OCI-M2 (cell line): ENCODE results near the gene GNB1L.
"Not testable (repeated sequence)": the region's sequence is repeated elsewhere in the genome, so short reads cannot be mapped to it uniquely, and the experiment has no call there.

Experiments
- DNase-seq: peaks from one replicate; lab custom pipeline; 2025; ENCODE audit not compliant: unreplicated experiment; lab: John Stamatoyannopoulos, UW

The GNB1L gene

DNA sequence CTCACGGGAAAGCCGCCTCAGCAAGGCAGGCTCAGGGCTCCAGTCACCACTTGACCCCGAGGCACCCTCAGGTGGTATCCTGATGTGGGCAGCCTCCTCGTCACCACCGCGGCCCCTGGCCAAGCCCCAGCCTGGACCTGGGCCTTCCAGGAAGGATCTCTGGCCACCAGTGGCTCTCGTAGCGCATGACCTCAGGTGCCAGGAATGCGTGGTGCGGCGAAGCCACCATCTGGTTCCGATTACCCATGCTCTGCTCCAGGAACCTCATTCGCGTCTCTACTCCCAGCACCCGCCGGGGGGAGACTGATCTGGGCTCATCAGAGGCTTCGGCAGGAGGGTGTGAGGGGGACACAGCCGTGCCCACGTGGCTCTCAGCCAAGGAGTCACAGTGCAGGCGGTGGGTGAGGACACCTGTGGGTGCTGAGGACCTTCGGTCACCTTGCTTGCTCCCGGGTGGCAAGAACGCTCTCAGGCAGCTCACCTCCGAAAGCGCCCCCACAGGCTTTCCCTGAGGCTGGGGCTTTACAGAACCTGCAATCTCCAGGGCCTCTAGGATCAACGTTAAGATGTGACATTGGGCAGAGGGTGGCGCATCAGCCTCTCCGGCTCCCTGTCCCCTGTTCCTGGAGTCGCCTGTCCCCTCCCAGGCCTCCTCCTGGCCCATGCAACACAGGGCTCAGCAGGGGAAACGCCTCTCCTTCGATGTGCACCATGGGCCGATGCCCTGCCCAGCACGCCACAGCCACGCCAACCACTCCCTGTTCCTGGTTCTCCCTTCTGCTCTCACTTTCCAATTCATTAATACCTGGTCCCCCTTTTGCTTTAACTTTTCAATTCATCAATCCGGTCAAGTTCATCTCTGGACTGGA lies 55.1 kb downstream of the GNB1L start:
- DNase-seq, result no peak

DNA sequence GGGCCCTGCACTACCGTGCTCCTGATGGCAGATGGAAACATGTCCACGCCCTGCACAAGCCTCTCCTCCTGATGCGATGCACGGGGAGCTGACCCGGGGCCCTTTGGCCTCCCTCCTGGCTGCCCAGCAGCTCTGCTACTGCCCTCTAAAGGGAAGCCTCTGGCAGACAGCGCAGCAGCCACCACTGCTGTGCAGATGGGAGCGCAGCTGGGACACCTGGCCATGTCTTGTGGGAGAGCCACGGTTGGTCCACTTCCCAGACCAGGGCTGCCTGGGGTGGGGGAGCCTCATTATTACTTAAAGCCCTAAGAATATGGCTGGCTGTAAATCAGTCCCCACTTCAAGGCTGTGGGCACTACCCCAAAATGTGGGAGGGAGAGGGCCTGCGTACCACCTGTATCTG lies 55.8 kb downstream of the GNB1L start:
- DNase-seq, result no peak

DNA sequence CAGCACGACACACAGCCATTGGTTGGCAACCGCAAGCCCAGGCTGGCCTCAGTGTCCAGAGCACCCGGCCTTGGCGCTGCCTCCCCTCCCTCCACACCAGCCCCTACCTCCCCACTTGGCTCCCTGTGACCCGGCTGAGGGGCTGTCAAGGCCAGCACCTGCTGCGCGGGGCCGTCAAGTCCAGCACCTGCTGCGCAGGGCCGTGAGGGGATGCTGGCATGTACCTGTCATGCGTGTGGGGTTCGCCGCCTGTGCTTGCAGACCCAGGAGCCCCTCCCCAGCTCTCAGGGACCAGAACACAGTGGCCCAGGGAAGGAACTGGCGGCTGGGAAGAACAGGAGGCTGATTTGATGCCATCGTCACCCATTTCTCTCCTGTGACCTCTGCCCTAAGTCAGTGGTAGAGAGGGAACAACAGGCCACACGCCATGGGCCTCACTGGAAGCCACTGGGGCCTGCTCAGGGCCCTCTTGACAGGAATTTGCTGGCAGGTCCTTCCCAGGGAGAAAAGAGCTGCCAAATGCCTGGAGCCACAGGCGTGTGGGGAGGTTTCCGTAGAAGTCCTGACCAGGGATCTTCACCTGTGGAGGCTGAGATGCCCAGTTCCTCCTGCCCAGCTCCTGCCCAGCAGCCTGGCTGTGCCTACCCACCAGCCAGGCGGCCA lies 56.5 kb downstream of the GNB1L start:
- DNase-seq, result no peak

DNA sequence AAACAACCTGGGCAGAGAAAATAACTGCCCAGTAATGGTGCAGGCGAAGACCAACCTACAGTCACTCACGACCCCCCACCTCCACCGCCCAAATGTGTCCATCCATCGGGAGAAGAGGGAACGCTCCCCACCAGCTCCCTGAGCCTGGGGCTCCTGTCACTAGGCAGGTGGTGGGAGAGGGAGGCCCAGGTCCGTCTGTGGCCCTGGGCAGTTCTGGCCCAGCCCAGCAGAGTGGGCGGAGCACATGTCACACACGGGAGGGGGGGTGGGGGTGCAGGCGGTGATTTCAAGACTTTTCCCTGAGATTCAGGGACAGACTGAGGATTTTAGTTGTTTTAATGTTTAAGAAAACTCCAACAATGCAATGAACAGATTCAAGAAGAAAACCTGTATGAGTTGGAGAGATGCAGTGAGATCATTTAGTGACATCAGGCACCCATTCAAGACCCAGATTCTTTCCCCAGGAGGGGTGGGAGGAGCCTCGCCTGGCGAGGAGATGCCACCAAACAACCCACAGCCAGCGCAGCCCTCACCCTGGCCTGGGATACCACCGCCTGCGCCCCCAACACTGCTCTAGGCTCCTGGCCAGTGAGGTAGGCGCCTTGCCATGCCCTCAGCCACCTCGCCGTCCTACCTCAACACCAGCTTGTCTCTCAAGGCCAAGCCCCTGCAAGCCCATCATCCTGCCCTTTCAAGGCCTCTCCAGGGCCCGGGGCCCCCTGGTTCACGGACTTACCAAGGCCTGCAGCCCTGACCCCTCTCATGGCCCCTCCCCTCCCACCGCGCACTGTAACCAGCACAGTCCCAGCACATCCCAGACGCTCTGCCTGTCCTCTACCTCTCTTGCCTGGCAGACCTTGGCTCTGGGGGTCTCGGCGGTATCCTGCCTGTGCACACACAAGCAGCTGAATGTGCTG lies 57.3 kb downstream of the GNB1L start:
- DNase-seq, result no peak

DNA sequence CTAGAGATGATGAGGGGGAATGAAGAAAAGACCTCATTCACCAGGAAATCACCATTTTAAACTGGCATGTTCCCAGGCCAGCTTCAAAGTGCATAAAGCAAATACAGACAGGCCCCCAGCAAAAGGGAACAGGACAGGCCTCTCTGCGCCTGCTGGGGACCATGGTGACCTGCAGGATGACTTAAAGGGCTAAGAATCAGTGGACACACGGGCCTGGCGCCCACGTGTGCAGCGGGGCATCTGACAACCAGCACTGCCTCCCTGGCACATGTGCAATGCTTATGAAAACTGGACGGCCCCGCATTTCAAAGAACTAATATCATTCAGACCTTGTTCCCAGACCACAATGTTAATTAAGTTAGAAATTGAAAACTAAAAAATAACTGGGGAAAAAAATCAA lies 58.5 kb downstream of the GNB1L start:
- no peak for DNase-seq

DNA sequence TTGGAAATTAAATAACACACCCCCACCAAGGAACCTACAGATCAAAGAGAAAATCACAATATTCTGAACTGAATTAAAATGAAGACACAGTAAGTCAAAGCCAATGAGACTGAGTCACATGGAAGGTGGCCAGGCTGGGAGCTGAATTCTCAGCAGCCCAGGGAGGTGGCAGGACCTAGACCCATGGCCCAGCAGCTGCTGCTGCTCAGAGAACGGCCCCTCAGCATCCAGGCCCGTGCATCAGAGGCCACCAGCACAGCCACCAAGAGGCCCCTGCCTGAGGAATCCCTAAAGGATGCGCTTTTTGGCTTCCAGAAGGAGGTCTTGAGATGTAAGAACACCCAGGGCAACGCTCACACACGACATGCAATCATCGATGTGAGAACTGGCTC lies 59.1 kb downstream of the GNB1L start:
- no peak for DNase-seq

DNA sequence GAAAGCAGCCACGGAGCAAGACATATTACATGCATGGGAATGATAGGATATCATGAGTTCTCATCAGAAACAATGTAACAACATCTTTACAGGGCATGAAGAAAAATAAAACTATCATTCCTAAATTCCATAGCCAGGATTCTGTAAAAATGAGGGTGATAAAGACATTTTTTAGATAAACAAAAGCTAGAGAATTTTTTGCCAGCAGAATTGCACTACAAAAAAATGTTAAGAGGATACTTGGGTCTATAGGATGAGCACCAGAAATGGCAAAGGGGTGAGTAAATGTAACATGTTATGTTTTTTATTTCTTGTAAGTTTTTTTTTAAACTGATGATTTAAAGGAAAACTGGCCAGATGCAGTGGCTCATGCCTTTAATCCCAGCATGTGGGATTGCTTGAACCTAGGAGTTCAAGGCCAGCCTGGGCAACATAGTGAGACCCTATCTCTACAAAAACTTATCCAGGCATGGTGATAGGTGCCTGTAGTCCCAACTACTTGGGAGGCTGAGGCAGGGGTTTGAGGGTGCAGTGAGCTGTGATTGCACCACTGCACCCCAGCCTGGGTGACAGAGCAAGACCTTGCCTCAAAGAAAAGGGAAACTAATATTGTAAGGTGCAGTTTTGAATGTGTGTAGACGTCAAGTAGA lies 60.9 kb downstream of the GNB1L start:
- DNase-seq, result no peak

DNA sequence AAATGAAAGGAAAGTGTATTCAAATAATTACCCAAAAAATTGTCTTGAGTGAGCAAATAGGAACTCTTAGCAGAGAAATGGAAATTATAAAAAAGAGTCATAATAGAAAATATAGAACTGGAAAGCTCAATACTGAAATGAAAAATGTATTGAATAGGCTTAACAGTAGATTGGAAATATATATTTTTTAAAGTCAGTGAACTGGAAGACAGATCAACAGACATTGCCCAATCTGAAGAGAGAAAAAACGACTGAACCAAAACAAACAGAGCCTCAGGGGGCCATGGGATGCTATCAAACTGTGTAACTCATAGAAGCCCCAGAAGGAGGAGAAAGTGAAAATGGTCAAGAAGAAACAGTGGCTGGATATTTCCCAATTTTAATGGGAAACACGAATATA lies 61.5 kb downstream of the GNB1L start:
- DNase-seq, result no peak

DNA sequence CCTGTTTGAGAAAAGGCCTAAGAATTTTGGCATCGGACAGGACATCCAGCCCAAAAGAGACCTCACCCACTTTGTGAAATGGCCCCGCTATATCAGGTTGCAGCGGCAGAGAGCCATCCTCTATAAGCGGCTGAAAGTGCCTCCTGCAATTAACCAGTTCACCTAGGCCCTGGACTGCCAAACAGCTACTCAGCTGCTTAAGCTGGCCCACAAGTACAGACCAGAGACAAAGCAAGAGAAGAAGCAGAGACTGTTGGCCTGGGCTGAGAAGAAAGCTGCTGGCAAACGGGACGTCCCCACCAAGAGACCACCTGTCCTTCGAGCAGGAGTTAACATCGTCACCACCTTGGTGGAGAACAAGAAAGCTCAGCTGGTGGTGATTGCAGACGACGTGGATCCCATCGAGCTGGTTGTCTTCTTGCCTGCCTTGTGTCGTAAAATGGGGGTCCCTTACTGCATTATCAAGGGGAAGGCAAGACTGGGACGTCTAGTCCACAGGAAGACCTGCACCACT lies 62.2 kb downstream of the GNB1L start:
- not testable (repeated sequence) for DNase-seq

DNA sequence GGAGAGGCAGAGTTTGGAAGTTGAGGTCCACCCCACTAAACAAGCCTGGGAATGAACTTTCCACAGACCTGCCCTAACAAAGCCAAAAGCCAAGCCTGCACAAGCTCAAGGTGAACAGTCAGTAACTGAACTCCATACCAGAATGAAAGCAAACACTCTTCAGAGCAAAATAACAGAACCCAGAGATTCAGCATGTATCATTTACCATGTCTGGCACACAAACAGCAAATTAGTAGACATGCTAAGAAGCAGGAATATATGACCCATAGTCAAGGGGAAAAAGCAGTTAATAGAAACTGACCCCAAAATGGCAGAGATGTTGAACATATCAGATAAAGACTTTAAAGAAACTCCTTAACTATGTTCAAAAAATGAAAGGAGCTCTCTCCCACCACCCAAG lies 62.8 kb downstream of the GNB1L start:
- no peak for DNase-seq

DNA sequence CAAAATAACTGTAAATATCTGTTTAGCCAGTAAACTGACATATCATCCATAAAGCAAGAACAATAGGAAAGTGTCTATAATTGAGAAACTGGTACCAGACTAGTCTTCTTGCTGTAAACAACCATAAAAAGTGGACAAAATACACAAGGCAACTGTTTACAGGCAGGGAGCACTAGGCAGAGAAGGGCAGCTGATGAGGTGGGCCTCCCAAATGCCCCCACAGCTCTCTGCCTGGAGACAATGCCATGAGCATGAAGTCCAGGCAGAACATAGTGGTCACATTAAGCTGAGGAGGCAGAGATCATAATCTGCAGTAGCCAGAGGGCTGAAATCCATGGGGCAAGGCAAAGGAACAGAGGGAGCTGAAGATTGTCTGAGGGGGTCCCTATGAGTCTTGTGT lies 63.4 kb downstream of the GNB1L start:
- DNase-seq, result no peak

DNA sequence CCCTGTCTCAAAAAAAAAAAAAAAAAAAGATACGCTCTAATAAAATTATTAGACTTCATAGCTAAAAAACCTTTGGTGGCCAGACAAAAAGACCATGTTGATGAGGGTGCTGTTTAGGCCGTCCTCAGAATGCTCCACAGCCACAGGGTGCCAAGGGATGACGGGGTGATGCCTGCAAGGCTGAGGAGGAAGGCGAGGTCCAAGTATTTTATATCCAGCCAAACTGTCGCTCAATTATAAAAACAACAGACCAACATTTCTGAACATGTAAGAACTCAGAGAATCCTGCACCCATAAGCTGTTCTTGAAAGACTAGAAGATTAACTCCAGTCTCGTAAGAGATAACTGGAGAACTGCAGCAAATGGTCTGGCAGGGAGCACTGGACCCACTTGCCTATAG lies 64.8 kb downstream of the GNB1L start:
- DNase-seq, result no peak

DNA sequence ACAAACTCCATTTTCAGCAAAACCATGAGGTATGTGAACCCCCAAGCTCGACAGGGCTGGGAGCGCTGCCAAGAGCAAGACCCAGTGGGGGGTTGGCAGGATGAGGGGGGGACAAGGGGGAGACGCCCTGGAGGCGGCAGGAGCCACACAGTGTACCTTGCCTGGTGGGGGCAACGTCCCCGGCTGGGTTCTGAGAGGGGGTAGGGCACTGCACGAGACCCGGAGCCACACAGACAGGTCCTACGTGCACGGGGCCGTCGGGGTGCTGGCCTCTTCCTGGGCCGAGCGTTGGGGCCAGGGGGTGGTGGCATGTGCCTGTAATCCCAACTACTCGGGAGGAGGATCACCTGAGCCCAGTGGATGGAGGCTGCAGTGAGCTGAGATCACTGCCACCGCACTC lies 65.3 kb downstream of the GNB1L start:
- no peak for DNase-seq

DNA sequence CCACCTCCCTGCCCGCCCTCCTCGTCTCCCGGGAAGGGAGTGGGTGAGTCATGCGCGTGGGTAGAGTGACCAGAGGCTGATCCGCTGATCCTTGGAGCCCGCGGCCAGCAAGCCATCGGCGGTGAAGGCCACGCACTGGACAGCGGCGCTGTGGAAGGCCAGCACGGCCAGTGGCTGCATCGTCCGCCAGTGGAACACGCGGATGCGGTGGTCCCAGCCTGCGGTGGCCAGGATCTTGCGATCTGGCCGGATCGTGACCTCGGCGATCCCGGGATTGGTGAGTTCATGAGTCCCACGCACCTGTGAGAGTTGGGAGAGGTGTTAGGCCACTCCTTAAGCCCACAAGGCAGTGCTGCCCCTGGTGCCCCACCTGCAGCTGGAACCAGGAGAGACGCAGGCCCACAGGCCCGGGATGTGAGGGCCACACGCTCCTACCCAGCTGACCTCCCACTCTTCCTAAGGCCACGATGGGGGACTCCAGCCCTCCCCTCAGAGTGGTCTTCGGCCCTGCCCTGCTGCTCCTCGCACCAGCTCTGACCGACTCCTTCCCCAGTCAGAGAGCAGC lies 65.9 kb downstream of the GNB1L start:
- DNase-seq, result no peak

DNA sequence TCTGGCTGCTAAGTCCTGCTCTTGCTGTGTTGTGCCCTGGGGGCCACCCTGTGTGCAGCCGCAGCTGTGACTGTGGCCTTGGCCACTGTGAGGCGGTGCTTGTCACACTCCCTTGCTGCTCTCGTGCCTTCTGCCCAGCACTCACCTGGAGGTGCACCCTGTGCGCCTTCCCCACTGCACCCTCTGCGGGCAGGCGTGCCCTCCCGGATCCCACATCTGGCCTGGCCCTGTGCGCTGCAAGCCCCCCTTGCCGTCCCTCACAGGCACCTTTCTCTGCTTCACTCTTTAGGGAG lies 66.9 kb downstream of the GNB1L start:
- DNase-seq, result no peak

DNA sequence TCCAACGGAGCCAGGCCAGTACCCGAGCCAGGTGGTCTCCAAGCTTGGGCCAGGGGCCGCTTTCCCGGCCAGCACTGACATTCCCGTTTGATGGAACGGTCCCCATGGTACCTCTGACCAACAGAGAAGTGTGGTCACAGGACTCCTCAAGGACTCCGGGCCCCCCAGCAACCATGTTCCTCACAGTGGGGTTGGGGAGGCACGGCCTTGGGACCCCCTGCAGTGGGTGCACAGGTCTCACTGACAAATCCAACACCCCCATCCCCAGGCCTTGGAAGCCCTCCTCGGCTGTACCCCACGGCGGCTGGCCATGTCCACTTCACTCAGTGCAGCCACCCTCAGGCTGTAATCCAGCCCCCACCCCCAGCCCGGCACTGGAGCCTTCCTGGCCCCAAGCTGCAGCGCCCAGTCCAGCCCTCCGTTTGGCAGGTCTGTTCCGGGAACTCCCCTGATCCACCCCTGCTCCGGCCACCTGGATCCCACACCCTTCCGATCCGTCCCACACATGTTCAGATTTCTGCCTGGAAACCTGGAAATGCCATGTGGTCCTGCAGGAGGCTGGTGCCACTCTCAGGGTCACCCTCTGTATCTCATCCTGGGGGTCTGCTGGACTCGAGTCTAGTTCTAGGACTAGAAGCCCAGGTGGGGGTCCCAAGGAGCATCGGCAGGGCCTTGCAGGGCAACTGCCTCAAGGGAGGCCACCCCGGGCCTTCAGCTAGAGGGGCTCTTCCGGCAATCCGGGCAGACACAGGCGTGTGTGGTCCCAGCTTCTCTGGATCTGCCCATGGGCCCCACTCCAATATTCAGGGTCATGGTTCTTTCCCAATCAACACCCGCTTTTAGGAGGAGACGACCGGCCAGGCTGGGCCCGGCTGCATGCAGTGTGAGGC lies 67.5 kb downstream of the GNB1L start:
- DNase-seq, result no peak

DNA sequence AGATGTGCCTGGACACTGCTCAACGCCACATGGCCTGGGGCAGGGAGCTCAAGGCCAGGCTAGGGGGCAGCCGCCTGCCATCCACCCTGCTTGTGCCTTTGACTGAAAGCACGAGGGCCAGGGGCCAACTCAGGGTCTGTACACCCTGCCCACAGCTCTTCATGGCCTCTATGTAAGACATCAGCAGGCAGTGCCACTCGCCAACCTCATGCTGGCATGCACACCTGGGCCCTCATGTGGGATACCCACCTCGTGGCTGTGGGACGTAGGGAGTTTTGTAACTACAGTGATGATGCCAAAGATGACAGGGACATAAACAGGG lies 68.4 kb downstream of the GNB1L start:
- no peak for DNase-seq

DNA sequence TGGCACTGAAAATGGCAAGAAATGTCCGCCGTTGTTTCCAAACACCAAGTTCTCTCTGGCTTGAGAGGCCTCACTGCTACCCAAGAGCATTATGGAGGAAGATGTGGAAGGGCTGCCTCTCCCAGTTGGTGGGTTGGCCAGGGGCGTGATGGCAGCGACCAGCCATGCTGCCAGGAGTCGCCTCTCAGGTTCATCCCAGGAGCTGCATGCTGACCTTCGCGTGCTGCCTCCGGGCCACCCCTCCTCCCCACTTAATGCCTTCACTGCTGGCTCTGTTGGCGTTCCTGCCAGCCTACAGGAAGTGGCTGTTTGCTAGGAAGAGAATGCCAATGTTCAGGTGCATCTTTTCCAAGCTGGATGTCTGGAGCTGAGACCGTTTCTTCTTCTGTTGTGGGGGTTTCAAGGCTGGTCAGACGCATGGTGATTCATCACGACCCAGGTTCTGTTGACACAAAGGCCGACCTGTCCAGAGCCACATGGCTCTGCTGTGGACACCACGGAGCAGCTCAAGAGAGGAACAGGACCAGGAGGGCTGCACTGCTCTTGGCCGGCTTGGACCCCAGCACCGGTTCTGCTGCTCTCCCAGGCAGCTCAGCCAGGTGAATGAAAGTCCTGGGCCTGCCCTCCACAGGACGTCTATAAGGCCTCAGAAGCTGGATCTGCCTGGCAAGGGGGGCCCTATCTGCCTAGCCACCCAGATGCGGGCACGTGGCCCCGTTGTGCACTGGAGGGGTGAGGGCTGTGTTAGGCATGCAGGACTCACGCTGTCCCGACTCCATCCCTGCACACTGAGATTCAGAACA lies 69.0 kb downstream of the GNB1L start:
- DNase-seq, result no peak
